Smooth muscle cell of the pulmonary artery (primary cell): Measurements from ENCODE around the gene KCNH8. TPM values are rescaled to one million over a fixed set of nuclear protein-coding genes. Genes with fewer than 3 reads are reported as not detected.

Experiments
- total RNA-seq: library from RNA; depleted of rRNA; stranded (reverse); fragments of >200 nt; gene quantifications from 2 replicates; pipeline ENCODE4 v1.2.3, GENCODE V29; 2014

KCNH8 gene
- not detected in 2 replicates for total RNA-seq

GRCh38 chr3:19147905-19148767 lies at the start of gene KCNH8:
Gene KCNH8, plus strand, starts transcription at chr3:19148510. Its CDS starts 210 bp downstream, at chr3:19148720.

